Bronchial epithelial cell (primary cell): ENCODE data around the gene SYTL1. TPM values are rescaled to one million over a fixed set of nuclear protein-coding genes. Genes with fewer than 3 reads are reported as not detected.

ENCODE experiments used
- DNase-seq: peaks from one replicate; pipeline ENCODE4 v3.0.0-alpha.2; 2010; ENCODE audit warnings: low read depth
- FAIRE-seq: peaks from 2 replicates; lab custom pipeline; 2011; peaks lifted over from hg19 to GRCh38; lab: Jason Lieb, UNC
- H3K27me3 ChIP-seq: 2 replicates; pipeline ENCODE4 v1.5.1; 2011; ENCODE audit warnings: low read length; ENCODE audit not compliant: control insufficient read depth, insufficient read depth
- H3K36me3 ChIP-seq: 2 replicates; pipeline ENCODE4 v1.5.1; 2011; ENCODE audit warnings: low read length; ENCODE audit not compliant: control insufficient read depth, insufficient read depth
- H3K4me3 ChIP-seq: 2 replicates; pipeline ENCODE4 v1.5.1; 2011; ENCODE audit warnings: mild to moderate bottlenecking, low read depth, low read length, control low read depth
- total RNA-seq: library from RNA; depleted of rRNA; stranded (reverse); fragments of >200 nt; gene quantifications from 2 replicates; pipeline ENCODE4 v1.2.1, GENCODE V29; 2014
- TF ChIP-seq, protein P1 (sequence below): IDR thresholded peaks from 2 replicates; pipeline ENCODE4 v1.5.1; 2011; ENCODE audit warnings: mild to moderate bottlenecking, moderate library complexity, low read length, control low read depth, inconsistent platforms; ENCODE audit not compliant: insufficient read depth, severe bottlenecking

The SYTL1 gene
- total RNA-seq, 1 donor from 2014 or later, result 31.9 TPM

DNA sequence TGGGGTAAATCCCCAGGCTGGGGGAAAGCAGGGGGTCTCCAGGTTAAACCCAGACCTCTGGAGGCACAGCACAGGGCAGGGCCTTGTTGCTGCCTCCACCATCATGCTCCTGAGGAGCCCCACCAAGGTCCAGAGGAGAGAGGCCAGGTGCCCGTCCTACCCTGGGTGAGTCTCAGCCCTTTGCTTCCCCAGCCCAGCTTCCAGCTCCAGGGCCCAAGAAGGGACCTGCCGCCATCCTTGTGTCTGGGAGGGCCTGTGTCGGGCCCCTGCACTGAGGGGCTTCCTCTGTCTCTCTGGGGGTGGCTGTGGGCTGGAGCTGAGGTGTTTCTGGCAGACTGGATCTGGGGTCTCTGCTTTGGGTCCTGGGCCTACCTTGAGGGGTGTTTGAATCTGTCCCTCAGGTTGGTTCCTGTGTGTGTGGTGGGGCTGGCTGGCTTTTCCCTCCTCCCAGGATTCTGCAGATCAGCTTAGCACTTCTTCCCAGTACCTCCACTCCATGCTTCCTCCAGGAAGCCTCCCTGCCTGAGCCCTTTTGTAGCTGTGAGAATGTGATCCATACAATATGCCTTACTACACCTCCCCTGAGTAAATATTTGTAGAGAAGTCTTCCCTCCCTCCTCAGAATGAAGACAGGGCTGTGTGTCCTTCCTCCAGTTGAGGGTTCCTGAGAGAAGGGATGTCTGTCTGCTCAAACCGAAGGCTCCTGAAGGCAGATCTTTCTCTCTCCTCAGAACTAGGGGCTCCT lies 56.8 kb downstream of the SYTL1 start:
- H3K4me3 ChIP-seq, result no peak overlapping the region
- no peaks in the 10 kb centered on the region for H3K27me3 ChIP-seq
- H3K36me3 ChIP-seq, result no peaks in the 10 kb centered on the region
- TF ChIP-seq, protein P1, sequence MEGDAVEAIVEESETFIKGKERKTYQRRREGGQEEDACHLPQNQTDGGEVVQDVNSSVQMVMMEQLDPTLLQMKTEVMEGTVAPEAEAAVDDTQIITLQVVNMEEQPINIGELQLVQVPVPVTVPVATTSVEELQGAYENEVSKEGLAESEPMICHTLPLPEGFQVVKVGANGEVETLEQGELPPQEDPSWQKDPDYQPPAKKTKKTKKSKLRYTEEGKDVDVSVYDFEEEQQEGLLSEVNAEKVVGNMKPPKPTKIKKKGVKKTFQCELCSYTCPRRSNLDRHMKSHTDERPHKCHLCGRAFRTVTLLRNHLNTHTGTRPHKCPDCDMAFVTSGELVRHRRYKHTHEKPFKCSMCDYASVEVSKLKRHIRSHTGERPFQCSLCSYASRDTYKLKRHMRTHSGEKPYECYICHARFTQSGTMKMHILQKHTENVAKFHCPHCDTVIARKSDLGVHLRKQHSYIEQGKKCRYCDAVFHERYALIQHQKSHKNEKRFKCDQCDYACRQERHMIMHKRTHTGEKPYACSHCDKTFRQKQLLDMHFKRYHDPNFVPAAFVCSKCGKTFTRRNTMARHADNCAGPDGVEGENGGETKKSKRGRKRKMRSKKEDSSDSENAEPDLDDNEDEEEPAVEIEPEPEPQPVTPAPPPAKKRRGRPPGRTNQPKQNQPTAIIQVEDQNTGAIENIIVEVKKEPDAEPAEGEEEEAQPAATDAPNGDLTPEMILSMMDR, result no peak
- DNase-seq (no peak), FAIRE-seq (peak; percentile 72)

DNA sequence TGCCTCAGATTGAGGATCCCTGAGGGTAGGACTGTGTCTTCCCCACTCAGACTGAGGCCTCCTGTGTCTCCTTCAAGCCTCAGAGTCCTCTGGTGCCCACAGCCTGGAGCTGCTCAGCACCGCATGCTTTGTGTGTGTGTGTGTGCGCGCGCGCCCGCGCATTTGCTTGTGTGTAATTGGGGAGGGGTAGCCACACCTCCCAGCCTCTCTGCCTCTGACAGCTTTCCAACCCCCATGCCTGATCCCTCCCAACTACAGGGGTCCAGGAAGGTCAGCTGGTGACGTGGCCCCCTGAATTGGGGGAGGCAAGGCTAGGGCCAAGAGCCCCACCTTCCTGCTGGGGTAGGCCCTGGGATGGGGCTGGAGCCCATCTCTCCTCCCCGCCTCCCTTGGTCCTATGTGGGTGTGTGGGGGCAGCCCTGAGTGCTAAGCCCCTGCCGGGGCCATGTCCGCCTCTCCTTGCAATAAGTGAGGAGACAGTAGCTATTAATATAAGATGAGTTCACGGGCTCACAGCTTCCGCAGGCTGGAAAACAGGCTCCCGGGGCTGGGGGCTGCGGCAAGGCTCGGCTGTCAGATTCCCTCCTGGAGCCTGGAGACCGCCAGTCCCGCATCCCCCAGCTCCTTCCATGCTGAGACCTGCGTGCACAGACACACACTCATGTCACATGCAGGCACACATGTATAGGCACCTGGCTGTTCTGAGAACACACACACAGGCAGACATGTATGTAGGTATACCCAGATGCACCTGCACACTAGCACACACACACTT lies 57.6 kb downstream of the SYTL1 start:
- FAIRE-seq, result no peak

DNA sequence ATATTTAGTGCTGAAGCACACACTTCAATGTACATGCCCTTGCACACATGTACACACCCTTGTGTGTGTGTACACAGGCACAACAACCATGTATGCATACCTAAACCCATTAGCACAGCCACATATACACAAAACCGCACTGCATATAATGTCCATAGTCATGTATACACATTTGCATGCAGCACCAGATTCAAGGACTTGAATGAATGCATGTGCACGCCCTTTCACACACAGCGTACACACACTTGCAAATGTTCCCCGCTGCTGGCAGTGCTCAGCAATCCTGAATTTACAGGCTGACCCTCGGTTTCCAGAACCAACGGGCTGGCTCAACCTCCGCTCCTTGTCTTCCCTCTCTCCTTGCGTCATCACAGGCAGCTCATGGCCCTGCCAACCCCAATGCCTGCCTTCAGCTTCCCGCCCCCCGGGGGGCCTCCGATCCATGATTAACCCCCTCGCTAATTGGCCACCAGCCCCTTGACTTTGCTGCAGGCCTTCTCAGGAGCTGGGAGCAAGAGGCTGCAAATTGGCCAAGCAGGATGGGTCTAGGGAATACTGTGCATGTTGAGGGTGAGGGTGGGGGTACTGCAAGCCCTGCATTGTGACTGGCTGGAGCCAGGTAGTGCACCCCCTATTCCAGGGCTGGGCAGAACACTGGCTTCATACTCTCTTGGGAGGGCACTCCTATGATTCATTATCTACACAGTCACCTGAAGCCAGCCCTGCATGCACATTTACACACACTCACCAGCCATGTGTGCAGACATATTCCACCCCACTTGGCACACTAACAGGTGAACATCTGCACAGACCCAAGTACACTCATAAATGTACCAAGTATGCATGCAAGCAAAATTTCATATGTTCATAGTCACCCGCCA lies 58.5 kb downstream of the SYTL1 start:
- DNase-seq, result peak; percentile 50
- no peak for FAIRE-seq
- TF ChIP-seq, protein P1, result no peak
- Histone ChIP-seq H3K4me3 (no peak overlapping the region), H3K27me3 (no peaks in the 10 kb centered on the region), H3K36me3 (no peaks in the 10 kb centered on the region)

More for the DNA sequence above, 57.6 kb downstream of the SYTL1 start:
- DNase-seq, result no peak
- no peaks in the 10 kb centered on the region for H3K36me3 ChIP-seq
- TF ChIP-seq, protein P1, result no peak
- no peaks in the 10 kb centered on the region for H3K27me3 ChIP-seq
- H3K4me3 ChIP-seq, result no peak overlapping the region

DNA sequence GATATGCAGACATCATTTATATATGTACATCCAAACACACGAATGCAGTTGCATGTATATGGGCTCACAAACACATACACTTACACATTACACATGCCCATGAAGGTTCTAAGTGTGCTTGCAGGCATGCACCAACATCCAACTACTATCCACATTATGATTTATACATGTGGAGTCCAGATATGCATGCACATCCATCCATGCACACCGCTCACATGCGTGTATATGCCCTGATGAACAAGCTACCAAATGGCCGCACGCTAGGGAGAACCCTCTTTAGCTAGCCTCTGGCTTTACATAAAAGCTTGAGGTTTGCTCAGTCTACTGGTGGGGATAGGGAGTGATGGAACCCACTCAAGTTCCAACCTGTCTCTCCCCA lies 59.1 kb downstream of the SYTL1 start:
- Histone ChIP-seq H3K27me3 (no peaks in the 10 kb centered on the region), H3K4me3 (no peak overlapping the region), H3K36me3 (no peaks in the 10 kb centered on the region)
- no peak for FAIRE-seq
- TF ChIP-seq, protein P1, result no peak
- DNase-seq, result no peak

DNA sequence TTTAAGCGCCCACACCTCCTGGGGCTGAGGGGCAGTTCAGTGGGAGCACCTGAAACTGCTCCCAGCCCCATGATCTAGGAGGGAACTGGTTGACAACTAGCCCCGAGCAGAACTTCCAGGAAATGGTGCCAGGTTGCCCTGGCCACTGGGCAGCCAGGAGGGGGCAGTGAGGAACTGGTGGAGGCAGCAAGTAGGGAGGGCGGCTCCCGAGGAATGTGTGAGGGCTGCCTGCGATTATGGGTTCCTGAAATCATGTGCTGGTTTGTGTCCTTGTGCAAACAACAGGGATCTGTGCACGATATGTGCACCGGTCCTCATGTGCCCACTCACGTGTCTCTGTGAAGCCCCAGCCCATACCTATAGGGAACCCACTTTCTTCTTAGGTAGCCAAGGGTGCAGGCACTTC lies 60.5 kb downstream of the SYTL1 start:
- Histone ChIP-seq H3K4me3 (no peak overlapping the region), H3K27me3 (no peaks in the 10 kb centered on the region), H3K36me3 (peaks cover 2% of the 10 kb centered on the region)
- FAIRE-seq, result no peak
- DNase-seq, result peak; percentile 63
- TF ChIP-seq, protein P1, result peak; percentile 76
